ENCODE results near the gene TAF4B. TPM values are rescaled to one million over a fixed set of nuclear protein-coding genes. Genes with fewer than 3 reads are reported as not detected.

TAF4B gene
- polyA plus RNA-seq, 1 of the 3 experiments (the other 2 are of a cell fraction): 1.3 TPM

DNA sequence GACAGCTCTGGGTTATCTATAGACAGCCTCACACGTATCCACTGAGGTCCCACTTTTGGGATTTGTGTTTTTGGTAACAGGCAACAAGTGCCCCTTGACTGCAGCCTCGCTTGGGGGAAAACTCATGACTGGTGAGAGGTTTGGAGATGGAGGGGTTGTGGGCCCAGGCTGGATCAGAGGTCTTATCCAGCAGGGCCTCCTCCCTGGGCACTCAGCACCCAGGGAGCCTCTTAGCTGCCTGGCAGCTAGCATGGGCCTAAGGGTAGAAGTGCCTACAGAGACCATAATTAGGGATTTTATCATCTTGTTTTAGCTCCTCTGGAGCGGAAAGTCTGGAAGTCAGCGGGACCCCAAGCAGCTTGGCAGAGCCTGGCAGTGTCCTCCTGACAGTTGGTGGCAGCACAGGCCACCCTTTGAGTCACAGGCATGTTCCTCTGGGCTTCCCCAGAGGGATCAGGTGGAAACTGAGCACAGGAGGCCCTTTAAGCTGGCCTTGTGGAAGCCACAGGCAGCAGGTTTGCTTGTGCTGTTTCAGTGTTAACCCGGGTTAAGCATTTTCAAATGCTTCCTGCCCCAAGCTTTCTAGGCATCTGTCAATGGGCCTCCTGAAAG is 179.1 kb downstream of the TAF4B start (continued):
- TF ChIP-seq SMC3 (IDR thresholded peaks at IDR 0.05; ENCODE audit: low read depth, low read length): peak; percentile 79
- TF ChIP-seq, protein P1, sequence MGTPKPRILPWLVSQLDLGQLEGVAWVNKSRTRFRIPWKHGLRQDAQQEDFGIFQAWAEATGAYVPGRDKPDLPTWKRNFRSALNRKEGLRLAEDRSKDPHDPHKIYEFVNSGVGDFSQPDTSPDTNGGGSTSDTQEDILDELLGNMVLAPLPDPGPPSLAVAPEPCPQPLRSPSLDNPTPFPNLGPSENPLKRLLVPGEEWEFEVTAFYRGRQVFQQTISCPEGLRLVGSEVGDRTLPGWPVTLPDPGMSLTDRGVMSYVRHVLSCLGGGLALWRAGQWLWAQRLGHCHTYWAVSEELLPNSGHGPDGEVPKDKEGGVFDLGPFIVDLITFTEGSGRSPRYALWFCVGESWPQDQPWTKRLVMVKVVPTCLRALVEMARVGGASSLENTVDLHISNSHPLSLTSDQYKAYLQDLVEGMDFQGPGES (IDR thresholded peaks at IDR 0.05; ENCODE audit: low read depth, low read length): no peak
- TF ChIP-seq RAD21 (IDR thresholded peaks at IDR 0.05; ENCODE audit: low read length): peak; percentile 83
- no peak for TF ChIP-seq FOSL2 (IDR thresholded peaks at IDR 0.05; ENCODE audit: borderline replicate concordance, low read depth)
- TF ChIP-seq, protein P2, sequence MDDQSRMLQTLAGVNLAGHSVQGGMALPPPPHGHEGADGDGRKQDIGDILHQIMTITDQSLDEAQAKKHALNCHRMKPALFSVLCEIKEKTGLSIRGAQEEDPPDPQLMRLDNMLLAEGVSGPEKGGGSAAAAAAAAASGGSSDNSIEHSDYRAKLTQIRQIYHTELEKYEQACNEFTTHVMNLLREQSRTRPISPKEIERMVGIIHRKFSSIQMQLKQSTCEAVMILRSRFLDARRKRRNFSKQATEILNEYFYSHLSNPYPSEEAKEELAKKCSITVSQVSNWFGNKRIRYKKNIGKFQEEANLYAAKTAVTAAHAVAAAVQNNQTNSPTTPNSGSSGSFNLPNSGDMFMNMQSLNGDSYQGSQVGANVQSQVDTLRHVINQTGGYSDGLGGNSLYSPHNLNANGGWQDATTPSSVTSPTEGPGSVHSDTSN (IDR thresholded peaks at IDR 0.05): no peak

DNA sequence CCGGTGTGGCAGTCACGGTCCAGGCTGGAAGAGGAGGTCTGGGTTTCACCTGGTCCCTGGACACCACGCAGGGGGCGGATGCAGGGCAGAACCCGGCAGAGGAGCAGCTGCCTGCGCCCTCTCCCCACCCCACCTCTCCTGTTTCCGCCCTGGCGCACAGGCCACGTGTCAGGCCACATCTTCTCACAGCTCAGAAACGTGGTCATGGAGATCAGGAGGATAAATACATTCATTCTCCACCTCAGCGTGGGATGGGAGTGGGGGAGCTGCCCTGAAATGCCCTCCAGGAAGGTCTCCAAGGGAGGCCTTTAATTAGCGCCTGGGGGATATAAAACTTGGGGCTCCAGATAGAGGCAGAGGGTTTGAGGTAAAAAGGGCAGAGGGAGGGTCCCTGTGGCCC is 180.1 kb downstream of the TAF4B start:
- CTCF ChIA-PET: interaction anchor here (0.7 to 5.1 kb wide), 14 partner anchors 15 to 398 kb away, joined by 3 to 30 read pairs (median 4); partner anchors contain the start of gene KCTD1
- no peak overlapping the region for H3K9ac ChIP-seq
- 90% methylated on average over 11 of the region's 12 CpGs for WGBS (ENCODE audit: low lambda C conversion rate)
- H2AFZ ChIP-seq (ENCODE audit: low read depth): no peak overlapping the region
- H4K20me1 ChIP-seq (ENCODE audit: insufficient read depth): no peaks in the 10 kb centered on the region
- H3K4me1 ChIP-seq (ENCODE audit: control insufficient read depth in 1 of 2, insufficient read depth in 2 of 2, low read depth in 1 of 2, low read length in 1 of 2): peaks cover 0 to 2% of the 10 kb centered on the region in 2 experiments; a peak in 1 of 4 replicates
- H3K36me3 ChIP-seq (replicated peaks in 1 of 2; ENCODE audit: control insufficient read depth in 1 of 2, insufficient read depth in 2 of 2, low read length in 1 of 2): no peaks in the 10 kb centered on the region
- TF ChIP-seq, protein P3, sequence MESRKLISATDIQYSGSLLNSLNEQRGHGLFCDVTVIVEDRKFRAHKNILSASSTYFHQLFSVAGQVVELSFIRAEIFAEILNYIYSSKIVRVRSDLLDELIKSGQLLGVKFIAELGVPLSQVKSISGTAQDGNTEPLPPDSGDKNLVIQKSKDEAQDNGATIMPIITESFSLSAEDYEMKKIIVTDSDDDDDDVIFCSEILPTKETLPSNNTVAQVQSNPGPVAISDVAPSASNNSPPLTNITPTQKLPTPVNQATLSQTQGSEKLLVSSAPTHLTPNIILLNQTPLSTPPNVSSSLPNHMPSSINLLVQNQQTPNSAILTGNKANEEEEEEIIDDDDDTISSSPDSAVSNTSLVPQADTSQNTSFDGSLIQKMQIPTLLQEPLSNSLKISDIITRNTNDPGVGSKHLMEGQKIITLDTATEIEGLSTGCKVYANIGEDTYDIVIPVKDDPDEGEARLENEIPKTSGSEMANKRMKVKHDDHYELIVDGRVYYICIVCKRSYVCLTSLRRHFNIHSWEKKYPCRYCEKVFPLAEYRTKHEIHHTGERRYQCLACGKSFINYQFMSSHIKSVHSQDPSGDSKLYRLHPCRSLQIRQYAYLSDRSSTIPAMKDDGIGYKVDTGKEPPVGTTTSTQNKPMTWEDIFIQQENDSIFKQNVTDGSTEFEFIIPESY (IDR thresholded peaks at IDR 0.05; ENCODE audit: borderline replicate concordance, low read depth): no peak
- TF ChIP-seq TAF1 (IDR thresholded peaks at IDR 0.05; ENCODE audit: borderline replicate concordance, low read depth, low read length): no peak
- TF ChIP-seq POLR2AphosphoS5 (IDR thresholded peaks at IDR 0.05; ENCODE audit: low read depth, low read length): no peak
- TF ChIP-seq, protein P4, sequence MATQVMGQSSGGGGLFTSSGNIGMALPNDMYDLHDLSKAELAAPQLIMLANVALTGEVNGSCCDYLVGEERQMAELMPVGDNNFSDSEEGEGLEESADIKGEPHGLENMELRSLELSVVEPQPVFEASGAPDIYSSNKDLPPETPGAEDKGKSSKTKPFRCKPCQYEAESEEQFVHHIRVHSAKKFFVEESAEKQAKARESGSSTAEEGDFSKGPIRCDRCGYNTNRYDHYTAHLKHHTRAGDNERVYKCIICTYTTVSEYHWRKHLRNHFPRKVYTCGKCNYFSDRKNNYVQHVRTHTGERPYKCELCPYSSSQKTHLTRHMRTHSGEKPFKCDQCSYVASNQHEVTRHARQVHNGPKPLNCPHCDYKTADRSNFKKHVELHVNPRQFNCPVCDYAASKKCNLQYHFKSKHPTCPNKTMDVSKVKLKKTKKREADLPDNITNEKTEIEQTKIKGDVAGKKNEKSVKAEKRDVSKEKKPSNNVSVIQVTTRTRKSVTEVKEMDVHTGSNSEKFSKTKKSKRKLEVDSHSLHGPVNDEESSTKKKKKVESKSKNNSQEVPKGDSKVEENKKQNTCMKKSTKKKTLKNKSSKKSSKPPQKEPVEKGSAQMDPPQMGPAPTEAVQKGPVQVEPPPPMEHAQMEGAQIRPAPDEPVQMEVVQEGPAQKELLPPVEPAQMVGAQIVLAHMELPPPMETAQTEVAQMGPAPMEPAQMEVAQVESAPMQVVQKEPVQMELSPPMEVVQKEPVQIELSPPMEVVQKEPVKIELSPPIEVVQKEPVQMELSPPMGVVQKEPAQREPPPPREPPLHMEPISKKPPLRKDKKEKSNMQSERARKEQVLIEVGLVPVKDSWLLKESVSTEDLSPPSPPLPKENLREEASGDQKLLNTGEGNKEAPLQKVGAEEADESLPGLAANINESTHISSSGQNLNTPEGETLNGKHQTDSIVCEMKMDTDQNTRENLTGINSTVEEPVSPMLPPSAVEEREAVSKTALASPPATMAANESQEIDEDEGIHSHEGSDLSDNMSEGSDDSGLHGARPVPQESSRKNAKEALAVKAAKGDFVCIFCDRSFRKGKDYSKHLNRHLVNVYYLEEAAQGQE (IDR thresholded peaks at IDR 0.05; ENCODE audit: low read depth, low read length): no peak
- TF ChIP-seq, protein P5, sequence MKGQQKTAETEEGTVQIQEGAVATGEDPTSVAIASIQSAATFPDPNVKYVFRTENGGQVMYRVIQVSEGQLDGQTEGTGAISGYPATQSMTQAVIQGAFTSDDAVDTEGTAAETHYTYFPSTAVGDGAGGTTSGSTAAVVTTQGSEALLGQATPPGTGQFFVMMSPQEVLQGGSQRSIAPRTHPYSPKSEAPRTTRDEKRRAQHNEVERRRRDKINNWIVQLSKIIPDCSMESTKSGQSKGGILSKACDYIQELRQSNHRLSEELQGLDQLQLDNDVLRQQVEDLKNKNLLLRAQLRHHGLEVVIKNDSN (IDR thresholded peaks at IDR 0.05; ENCODE audit: borderline replicate concordance, low read depth): no peak
- TF ChIP-seq, protein P1 (IDR thresholded peaks at IDR 0.05; ENCODE audit: low read depth, low read length): no peak
- no peak for TF ChIP-seq NRF1 (IDR thresholded peaks at IDR 0.05; ENCODE audit: low read depth, low read length)
- no peak for TF ChIP-seq ELF1 (IDR thresholded peaks at IDR 0.05)
- no peak for TF ChIP-seq SMC3 (IDR thresholded peaks at IDR 0.05; ENCODE audit: low read depth, low read length)
- no peak for TF ChIP-seq GATA2 (CRISPR knock-in tag; IDR thresholded peaks at IDR 0.05)
- TF ChIP-seq SIN3A (IDR thresholded peaks at IDR 0.05; ENCODE audit: borderline replicate concordance, low read depth, low read length): no peak
- TF ChIP-seq FOXM1 (IDR thresholded peaks at IDR 0.05; ENCODE audit: low read depth): no peak
- no peak for TF ChIP-seq MEF2A (IDR thresholded peaks at IDR 0.05; ENCODE audit: borderline replicate concordance, low read depth)
- POLR2A ChIA-PET: interaction anchor here (0.9 kb wide), 1 partner anchor 142 kb away, joined by 3 read pairs; the partner anchor contains the start of gene KCTD1
- no peaks in the 10 kb centered on the region for H3K27me3 ChIP-seq (ENCODE audit: insufficient read depth)
- DNase-seq: no peak
- H3K9me3 ChIP-seq: no peaks in the 10 kb centered on the region
- H3K4me2 ChIP-seq: no peak overlapping the region
- H3K79me2 ChIP-seq (ENCODE audit: insufficient read depth): no peaks in the 10 kb centered on the region
- no peaks in the 10 kb centered on the region for H3F3A ChIP-seq (replicated peaks; ENCODE audit: insufficient read depth)
- no peak overlapping the region for H3K4me3 ChIP-seq (ENCODE audit: low read depth in 2 of 2, low read length in 1 of 2)
- no peak overlapping the region for H3K27ac ChIP-seq (ENCODE audit: low read depth in 2 of 2, low read length in 1 of 2)
- no peaks in the 10 kb centered on the region for H3K9me2 ChIP-seq

Data from SK-N-SH (cell line).